ENCODE measurements around the gene POLH.
"Not testable (repeated sequence)": the region's sequence is repeated elsewhere in the genome, so short reads cannot be mapped to it uniquely, and the experiment has no call there.

Gene POLH

DNA sequence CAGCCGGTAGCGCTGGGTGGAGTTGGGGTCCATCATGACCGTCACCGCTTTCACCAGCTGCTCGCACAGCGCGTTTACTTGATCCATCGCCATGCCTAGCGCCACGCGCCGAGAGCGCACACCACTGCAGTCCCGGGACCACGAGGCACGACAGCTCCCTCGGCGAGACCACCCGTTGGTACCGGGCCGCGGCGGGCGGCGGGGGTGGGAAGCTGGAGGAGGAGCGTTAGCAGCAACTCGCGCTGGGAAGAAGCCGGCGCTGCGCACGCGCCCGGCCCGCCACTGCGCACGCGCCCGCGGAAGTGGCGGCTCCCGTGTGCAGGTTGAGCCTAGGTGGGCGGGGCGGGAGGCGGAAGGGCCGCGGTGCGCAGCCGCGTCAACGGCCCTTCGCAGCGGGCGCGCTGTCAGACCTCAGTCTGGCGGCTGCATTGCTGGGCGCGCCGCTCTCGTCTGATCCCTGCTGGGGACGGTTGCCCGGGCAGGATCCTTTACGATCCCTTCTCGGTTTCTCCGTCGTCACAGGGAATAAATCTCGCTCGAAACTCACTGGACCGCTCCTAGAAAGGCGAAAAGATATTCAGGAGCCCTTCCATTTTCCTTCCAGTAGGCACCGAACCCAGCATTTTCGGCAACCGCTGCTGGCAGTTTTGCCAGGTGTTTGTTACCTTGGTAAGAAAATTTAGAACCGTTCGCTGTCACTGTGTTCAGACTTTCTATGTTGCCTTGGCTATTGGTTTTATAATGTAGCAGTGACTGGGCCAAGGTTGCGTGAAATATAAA is at the start of gene POLH, which contains the start of gene XPO5:
POLH (plus strand) TSS at position 414 of the 780 bp plus-strand sequence. CDS start 6,135 bp downstream, outside the sequence.
XPO5 (minus strand) TSS at position 267 of the 780 bp plus-strand sequence; CDS start at position 93, 174 bp downstream.
- DNase-seq (ENCODE audit: low spot score) = peak; percentile 99

DNA sequence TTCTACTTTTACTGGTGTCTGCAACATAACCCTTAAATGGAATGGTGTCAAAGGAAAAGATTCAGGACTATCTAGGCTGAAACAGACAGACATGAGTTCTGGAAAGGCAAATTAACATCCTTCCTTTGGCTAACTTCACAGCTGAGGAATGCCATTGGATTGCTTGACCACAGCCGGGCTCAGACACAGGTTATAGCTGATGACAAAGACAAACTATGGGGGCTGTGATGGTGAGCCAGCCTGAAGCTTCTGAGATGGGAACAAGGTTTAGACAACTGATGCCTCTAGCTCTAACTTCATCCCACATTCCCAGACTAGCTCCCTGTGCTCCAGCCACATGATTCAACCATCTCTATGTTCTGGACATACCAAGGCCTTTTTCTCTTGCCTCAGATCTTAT is 43.8 kb upstream of the POLH start:
- DNase-seq (ENCODE audit: low spot score) = no peak

DNA sequence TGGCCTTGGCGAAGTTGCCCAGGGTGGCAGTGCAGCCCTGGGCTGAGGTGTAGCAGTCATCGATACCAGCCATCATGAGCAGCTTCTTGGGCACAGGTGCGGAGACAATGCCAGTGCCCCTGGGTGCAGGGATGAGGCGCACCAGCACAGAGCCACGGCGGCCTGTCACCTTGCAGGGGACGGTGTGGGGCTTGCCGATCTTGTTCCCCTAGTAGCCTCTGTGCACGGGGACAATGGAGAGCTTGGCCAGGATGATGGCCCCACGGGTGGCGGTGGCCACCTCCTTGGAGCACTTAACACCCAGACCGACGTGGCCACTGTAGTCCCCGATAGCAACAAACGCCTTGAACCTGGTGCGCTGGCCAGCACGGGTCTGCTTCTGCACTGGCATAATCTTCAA is 37.0 kb upstream of the POLH start:
- DNase-seq (ENCODE audit: low spot score) = not testable (repeated sequence)

DNA sequence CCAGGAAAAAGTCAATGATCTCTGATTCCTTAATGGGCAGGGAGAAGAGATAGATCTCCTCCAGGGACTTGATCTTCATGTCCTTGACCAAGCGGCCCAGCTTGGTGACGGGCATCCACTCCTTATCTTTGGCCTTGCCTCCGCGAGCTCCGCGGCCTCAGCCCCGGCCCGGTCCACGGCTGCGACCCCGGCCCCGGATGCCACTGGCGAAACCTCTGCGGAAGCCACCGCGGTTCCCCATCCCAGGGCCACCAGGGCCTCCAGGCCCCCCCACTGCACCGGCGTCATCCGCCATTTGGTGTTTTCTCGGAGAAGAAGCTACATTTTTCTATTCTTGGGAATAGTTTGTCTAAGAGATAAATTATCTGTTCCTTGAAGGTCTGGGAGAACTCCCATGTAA is 36.6 kb upstream of the POLH start:
- not testable (repeated sequence) for DNase-seq (ENCODE audit: low spot score)

DNA sequence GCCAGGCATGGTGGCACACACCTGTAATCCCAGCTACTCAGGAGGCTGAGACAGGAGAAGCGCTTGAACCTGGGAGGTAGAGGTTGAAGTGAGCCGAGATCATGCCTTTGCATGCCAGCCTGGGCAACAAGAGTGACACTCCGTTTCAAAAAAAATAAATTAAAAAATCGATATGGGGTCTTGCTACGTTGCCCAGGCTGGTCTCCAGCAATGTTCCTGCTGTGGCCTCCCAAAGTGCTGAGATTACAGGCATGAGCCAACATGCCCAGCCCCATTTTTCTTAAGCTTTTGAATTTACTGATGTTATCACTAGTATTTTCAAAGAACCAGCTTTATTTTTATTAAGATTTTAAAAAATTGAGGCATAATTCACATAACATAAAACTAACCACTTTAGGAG is 35.5 kb upstream of the POLH start:
- no peak for DNase-seq (ENCODE audit: low spot score)

DNA sequence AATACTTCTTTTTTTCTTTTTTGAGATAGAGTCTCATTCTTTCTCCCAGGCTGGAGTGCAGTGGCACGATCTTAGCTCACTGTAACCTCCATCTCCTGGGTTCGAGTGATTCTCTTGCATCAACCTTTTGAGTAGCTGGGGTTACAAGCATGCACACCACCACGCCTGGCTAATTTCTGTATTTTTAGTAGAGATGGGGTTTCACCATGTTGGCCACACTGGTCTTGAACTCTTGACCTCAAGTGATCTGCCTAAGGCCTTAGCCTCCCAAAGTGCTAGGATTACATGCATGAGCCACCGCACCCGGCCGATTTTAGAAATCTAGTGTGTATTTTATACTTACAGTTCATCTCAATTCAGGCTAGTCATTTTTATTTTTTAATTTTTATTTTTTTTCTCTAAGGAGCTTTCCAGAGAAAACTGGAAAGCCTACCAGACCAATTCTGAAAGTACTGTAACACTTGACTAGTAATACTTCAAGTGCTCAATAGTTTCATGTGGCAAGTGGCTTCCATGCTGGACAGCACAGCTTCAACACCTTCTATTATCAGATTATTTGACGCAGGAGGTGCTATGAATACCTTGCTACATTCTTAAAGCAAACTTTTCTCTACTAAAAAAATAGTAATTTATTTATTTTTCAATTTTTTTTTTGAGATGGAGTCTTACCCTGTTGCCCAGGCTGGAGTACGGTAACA is 34.1 kb upstream of the POLH start:
- no peak for DNase-seq (ENCODE audit: low spot score)

DNA sequence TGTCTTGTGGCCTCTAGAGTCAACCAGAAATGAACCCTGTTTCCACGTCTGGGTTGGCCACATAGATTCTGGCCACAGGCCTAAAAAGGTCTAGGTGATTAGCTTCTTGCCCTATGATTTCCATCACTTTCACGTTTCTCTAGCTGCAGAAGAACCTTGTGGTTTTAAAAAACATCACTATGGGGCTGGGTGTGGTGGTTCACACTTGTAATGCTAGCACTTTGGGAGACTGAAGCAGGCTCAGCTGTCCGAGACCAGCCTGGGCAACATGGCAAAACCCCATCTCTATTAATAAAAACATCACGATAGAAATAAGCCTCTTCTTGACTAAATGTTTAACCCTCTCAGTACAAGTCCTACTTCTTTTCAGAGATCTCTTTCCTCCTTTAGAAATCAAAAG is 31.5 kb upstream of the POLH start:
- no peak for DNase-seq (ENCODE audit: low spot score)

DNA sequence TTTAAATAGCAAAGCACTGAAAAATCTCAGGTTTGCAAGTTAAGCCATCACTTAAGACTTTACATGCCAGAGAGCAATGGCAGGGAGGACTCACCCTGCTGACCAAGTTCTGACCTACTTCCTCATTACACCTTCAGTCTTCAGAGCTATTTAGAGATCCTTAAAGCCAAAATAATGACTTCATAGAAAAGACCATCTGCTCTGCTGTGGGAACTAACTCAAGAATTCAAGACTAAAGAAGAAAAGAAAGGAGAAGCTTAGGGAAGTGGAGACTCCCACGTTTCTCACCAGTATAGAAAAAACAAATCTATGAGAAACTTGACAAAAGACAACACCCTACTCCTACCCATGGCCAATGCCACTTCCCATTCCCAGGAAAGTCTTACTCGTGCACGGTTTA is 28.8 kb upstream of the POLH start:
- DNase-seq (ENCODE audit: low spot score) = no peak

DNA sequence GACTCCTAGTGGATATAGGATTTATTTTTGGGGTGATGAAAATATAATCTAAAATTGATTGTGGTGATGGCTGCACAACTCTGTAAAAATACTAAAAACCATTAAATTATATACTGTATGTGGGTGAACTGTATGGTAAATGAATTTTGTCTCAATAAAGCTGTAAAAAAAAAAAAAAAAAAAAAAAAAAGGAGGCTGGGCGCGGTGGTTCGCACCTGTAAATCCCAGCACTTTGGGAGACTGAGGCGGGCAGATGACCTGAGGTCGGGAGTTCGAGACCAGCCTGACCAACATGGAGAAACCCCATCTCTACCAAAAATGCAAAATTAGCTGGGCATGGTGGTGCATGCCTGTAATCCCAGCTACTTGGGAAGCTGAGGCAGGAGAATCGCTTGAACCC is 18.4 kb upstream of the POLH start:
- not testable (repeated sequence) for DNase-seq (ENCODE audit: low spot score)

DNA sequence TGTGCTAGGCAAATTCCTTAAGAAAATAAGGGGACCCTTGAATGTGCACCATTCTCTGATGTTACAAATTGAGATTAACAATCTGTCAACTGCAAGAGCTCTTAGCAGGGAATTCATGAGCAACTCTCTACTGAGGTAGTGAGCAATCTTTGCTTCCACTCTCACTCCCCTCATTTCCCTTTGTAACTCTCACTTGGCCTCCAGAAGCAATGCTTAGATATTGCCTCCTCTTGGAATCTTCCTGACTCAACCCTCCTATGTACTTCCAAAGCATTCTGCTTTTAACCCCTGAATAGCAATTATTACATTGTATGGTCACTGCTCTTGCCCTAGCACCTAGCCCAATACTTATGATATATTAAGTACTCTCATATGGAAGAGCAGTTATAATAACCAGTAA is 16.7 kb upstream of the POLH start:
- DNase-seq (ENCODE audit: low spot score) = no peak

DNA sequence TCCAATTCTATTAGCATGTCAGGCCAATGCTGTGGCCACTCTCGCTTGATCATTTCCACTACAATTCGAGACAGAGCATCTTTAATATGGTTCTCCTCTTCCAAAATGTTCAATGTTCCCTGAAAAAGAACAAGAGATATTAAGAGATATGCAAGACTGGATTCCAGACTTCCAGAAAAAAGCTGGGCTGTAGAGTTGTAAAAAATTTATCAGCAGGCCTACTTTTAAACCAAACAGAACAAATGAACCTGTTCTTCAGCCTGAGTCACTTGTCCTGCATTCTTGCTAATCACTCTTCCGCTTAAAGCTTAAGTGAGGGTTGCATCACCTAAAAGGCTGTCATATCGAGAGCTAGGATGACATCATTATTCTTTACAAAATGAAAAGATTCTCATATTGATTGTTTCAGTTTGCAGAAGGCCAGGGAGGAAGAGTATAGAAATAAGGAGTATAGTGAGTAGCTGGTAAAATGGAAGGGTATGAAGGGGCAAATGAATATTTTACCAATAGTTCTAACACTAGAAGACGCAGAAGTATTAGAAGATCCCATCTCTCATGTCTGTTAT is 5.0 kb upstream of the POLH start:
- no peak for DNase-seq (ENCODE audit: low spot score)

DNA sequence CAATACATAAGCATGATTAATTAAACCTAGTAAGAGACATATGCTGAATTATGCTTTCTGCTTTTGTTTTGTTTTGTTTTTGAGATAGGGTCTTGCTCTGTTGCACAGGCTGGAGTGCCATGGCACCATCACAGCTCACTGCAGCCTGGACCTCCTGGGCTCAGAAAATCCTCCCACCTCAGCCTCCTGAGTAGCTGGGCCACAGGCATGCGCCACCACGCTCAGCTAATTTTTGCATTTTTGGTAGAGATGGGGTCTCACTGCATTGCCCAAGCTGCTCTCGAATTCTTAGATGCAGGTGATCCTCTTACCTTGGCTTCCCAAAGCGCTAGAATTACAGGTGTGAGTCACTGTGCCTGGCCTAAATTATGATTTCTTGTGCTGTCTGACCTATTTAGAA is 4.0 kb upstream of the POLH start:
- no peak for DNase-seq (ENCODE audit: low spot score)

DNA sequence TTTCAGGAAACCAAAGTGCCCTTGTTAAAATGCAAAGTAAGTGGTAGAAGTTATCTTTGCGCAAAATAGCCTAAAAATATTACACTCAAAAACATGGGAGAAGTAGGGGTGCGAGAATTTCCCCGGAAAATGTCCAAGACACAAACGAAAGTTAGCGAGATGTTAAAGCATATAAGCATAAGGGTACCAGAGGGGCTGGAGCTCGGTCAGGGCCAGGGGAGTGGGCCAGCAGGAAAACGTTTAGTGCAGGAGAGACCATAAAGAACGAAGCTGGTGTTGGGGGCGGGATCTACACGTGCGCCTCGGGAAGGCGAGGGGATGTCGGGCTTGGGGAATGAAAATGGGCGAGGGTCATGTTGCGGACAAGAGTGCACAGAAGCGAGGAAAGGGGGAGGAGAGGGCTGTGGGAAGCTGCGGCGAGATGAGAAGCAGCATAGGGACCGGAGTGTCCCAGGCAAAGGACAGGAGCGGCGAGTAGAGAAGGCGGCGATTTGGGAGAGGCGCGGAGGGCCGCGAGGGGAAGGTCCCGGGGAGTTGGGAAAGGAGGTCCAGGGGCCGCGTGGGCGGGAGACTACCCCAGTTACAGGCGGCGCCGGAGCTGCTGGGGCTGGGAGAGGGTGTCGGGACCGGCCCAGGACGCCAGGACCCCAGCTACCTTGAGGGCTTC is 747 bp upstream of the POLH start:
- DNase-seq (ENCODE audit: low spot score) = no peak

DNA sequence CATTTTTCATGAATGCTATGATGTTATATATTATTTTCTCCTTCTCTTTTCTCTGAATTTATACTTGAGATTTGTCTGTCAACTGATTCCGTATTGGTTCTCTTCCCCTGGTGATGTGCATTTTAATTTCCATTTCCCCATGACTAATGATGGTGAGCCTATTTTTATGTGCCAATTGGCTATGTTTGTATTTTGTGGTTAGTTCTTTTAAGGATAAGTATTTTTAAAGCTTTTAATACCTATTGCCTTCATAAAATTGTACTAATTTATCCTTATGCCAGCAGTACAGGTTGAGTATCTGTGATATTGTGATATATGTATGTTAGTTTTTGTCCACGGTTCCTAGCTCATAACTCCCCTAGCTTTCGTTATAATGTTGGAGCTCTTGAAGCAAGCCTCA is 2.8 kb downstream of the POLH start:
- DNase-seq (ENCODE audit: low spot score) = no peak

DNA sequence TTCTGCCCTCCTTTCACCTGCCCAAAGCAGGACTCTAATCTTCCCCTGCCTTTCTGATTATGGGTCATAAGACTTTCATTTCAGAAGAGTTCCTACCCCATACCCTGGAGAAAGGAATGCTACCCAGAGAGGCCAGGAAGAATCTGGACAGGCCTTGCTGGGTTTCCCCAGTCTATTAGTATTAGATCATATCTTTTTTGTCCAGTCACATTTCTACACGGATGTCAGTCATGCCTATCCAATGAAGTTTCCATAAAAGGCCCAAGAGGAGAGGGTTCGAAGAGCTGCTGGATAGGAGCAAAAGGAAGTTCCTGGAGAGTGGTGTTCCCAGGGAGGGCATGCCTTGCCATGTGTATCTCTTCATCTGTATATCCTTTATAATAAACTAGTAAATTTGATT is 3.2 kb downstream of the POLH start:
- no peak for DNase-seq (ENCODE audit: low spot score)

DNA sequence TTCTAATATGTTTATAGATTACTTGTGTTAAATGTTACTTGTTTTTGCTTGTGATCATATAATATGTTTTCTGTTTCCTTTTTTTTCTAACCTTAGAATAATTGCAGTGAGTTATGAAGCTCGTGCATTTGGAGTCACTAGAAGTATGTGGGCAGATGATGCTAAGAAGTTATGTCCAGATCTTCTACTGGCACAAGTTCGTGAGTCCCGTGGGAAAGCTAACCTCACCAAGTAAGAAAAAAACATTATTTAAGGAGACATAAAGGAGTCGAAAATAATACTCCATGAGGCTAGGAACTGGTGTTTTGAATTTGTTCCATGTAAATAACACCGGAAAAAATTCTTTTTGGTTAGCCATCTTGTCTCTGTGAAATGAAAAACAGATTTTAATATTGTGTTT is 6.9 kb downstream of the POLH start:
- no peak for DNase-seq (ENCODE audit: low spot score)

DNA sequence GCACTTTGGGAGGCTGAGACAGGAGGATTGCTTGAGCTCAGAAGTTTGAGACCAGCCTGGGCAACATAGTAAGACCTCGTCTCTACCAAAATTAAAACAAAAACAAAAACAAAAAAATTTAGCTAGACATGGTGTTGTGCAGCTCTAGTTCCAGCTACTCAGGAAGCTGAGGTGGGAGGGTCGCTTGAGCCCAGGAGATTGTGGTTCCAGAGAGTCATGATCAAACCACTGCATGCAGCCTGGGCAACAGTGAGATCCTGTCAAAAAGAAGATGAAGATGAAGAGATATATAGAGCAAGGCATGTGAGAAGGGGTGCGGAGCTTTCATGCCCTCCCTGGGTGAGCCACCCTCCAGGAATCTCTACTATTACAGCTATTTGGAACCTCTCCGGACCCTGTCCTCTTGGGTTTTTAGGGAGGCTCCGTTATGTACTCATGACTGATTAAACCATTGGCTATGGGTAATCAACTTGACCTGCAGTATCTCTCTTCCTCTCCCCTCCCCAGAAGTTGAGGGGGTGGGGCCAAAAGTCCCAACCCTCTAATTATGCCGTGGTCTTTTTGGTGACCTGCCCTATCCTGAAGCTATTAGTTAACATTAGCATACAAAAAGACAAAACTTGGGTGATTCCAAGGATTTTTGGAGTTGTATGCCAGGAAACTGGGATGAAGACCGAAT is 9.0 kb downstream of the POLH start:
- DNase-seq (ENCODE audit: low spot score) = no peak

DNA sequence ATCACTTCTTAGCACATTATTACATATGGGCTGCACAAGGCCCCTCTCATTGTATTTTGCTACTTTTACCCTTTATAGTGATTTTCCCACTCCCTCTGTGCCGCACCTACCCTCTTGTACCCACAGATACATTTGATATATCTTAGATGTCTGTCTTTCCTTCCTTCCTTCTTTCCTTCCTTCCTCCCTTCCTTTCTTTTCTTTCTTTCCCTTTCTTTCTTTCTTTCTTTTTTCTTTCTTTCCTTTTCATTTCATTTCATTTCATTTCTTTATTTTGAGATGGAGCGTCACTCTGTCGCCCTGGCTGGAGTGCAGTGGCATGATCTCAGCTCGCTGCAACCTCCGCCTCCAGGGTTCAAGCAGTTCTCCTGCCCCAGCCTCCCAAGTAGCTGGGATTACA is 12.2 kb downstream of the POLH start:
- no peak for DNase-seq (ENCODE audit: low spot score)

DNA sequence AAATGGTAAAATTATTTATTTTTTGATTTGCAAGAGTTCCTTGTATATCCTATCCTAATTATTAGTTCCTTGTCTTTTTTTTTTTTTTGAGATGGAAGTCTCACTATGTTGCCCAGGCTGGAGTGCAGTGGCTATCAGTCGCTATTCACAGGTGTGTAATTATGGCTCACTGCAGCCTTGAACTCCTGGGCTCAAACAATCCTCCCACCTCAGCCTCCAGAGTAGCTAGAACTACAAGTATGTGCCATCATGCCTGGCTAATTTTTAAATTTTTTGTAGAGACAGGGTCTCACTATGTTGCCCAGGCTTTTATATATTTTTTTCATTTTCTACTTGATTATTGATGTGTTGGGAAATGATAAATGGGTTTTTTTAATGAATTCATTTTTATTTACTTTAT is 13.6 kb downstream of the POLH start:
- not testable (repeated sequence) for DNase-seq (ENCODE audit: low spot score)

DNA sequence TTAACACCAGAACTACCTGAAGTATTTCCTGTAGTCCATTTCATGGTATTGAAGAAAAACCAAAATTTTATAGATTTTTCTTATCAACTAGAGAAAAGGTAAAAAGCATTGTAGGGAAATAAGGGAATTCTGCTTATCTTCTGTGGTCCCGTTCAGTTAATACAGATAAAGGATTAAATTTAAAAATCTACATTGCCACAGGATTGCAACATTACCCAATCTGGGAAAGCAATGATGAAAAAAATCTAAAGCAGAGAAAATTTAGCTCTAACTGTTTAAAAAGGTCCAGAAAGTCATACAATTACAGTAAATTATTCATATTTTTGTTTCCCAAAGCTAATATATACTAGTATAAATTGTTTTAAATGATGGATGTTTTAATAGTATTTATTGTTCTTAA is 18.0 kb downstream of the POLH start:
- DNase-seq (ENCODE audit: low spot score) = no peak

DNA sequence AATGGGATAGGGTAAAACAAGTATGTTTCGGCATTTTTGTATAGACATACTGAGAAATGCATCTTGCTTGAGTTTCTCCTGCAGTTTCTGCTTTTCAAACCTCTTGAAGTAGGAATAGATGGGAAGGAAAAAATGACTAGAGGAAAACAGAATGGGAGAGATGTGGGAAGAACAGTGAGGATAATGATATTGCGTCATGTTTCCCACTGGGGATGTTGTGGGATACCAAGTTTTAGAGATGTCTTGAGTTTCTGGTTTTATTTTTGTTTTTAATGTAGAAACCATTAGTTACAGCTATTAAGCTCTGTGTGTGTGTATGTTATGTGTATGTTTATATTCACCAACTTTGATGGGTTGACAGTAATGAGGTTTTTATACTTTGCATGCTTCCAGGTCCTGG is 24.6 kb downstream of the POLH start:
- DNase-seq (ENCODE audit: low spot score) = no peak

DNA sequence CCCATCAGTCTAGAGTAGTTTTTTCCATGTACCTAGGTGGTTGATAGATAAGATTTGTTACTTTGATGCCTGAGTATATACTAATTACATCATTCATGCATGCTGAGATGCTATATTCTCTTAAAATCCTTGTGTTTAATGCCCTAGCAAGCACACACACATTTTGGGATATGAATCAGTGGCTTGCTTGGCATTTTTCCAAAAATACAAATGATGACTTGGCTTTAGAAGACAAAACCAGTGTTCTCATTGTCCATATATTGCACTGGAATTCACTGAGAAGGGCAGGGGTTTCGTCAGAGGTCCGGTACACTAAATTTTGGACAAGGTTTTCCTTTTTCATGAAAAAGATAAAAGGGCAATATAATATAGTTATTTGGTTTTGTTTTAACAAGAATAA is 28.2 kb downstream of the POLH start:
- peak; percentile 38 for DNase-seq (ENCODE audit: low spot score)

All from AG08395 (cell line).